HepG2 (cell line): ENCODE results near the gene TACC3. TPM values are rescaled to one million over a fixed set of nuclear protein-coding genes. Genes with fewer than 3 reads are reported as not detected.

Experiments
- ATAC-seq: fragments of 200-7000 bp; cut with Tn5 transposase; 3 replicates; pipeline ENCODE4 v1.9.1; 2020; ENCODE audit warnings: mild to moderate bottlenecking, moderate library complexity
- BruUV-seq: library from RNA; stranded (reverse); fragments of 400-500 nt; replicated peaks from 2 replicates; lab custom pipeline; 2021; lab: Mats Ljungman, UMichigan
- CTCF ChIA-PET: fragments of 300-600 bp; formaldehyde crosslinking; extraction: SDS; loops from one replicate; lab custom pipeline; 2021; ENCODE audit warnings: low total read pairs, inconsistent platforms, low intra/inter-chr PET ratio; lab: Yijun Ruan, JAX
- POLR2A ChIA-PET: fragments of 350-600 bp; sonication (Branson Sonifier 250); formaldehyde crosslinking; loops from one replicate; lab custom pipeline; 2020; ENCODE audit warnings: antibody characterized with exemption, inconsistent platforms; lab: Yijun Ruan, JAX
- DNase-seq: peaks from one replicate; pipeline ENCODE4 v3.0.0-alpha.2; 2015; ENCODE audit warnings: low spot score
- FAIRE-seq: peaks from 3 replicates; lab custom pipeline; 2011; peaks lifted over from hg19 to GRCh38; lab: Jason Lieb, UNC
- H2AFZ ChIP-seq: one replicate; pipeline ENCODE4 v1.6.1; 2011; ENCODE audit warnings: low read length, inconsistent platforms
- H3K27ac ChIP-seq: fragments of 300-600 bp; 3 replicates; pipeline ENCODE4 v1.8.0; 2011; ENCODE audit warnings: mixed run types, mild to moderate bottlenecking, mixed read lengths, low read length, inconsistent platforms; ENCODE audit not compliant: insufficient read depth; ENCODE audit errors: extremely low read length
- H3K27me3 ChIP-seq, 2 experiments: fragments of 200-600 bp in 1 of 2; 2 replicates in 1 of 2; 3 replicates in 1 of 2; pipeline versions ENCODE4 v1.6.0 to v1.8.0; 2011; ENCODE audit warnings: low read length in 2 of 2, mild to moderate bottlenecking in 2 of 2, moderate library complexity in 2 of 2, inconsistent platforms in 1 of 2; ENCODE audit not compliant: insufficient read depth in 2 of 2, control insufficient read depth in 1 of 2
- H3K36me3 ChIP-seq, 2 experiments: fragments of 200-600 bp in 1 of 2; replicated peaks in 1 of 2; 2 replicates in 1 of 2; 3 replicates in 1 of 2; pipeline versions ENCODE4 v1.5.1 to v1.8.0; 2011; ENCODE audit warnings: low read length in 2 of 2, inconsistent platforms in 1 of 2; ENCODE audit not compliant: insufficient read depth in 2 of 2, control insufficient read depth in 1 of 2
- H3K4me1 ChIP-seq: 2 replicates; pipeline ENCODE4 v1.5.1; 2012; ENCODE audit warnings: low read length, inconsistent platforms; ENCODE audit not compliant: insufficient read depth
- H3K4me2 ChIP-seq: 2 replicates; pipeline ENCODE4 v1.6.0; 2011; ENCODE audit warnings: low read depth, low read length, inconsistent platforms
- H3K4me3 ChIP-seq, 3 experiments: fragments of 200-600 bp in 1 of 3; sonication (generic), shearing (Covaris generic) in 1 of 3; replicated peaks in 1 of 3; 2 replicates each; pipeline ENCODE4 v1.5.1; 2011 to 2016; ENCODE audit warnings: low read length in 3 of 3, inconsistent platforms in 2 of 3, low read depth in 2 of 3, mild to moderate bottlenecking in 2 of 3, control low read depth in 1 of 3, mixed read lengths in 1 of 3; ENCODE audit not compliant: insufficient read depth in 1 of 3
- H3K79me2 ChIP-seq: one replicate; pipeline ENCODE4 v1.6.1; 2011; ENCODE audit warnings: low read length, inconsistent platforms; ENCODE audit not compliant: insufficient read depth
- H3K9ac ChIP-seq: 2 replicates; pipeline ENCODE4 v1.6.0; 2011; ENCODE audit warnings: mild to moderate bottlenecking, low read depth, low read length, inconsistent platforms; ENCODE audit not compliant: insufficient read depth
- H3K9me3 ChIP-seq: 2 replicates; pipeline ENCODE4 v1.5.1; 2012; ENCODE audit warnings: mild to moderate bottlenecking, low read length
- H4K20me1 ChIP-seq: 2 replicates; pipeline ENCODE4 v1.6.0; 2011; ENCODE audit warnings: inconsistent platforms, mild to moderate bottlenecking, low read length, moderate library complexity; ENCODE audit not compliant: insufficient read depth
- CBX1 ChIP-seq: IDR thresholded peaks from one replicate; pipeline ENCODE4 v1.6.1; 2016; ENCODE audit warnings: antibody characterized with exemption, low read depth
- CCDC6 ChIP-seq: sonication (generic); formaldehyde crosslinking; IDR thresholded peaks from 2 replicates; pipeline ENCODE4 v1.8.1; 2022; ENCODE audit warnings: mild to moderate bottlenecking, missing genetic modification reagents, moderate library complexity
- HOXA5 ChIP-seq: sonication (generic); formaldehyde crosslinking; IDR thresholded peaks from 2 replicates; pipeline ENCODE4 v1.4.0; 2020; ENCODE audit warnings: missing genetic modification reagents
- KDM5B ChIP-seq: sonication (generic); formaldehyde crosslinking; IDR thresholded peaks from 2 replicates; pipeline ENCODE4 v1.4.0; 2020; ENCODE audit warnings: missing genetic modification reagents, mild to moderate bottlenecking, borderline replicate concordance
- MIXL1 ChIP-seq: IDR thresholded peaks from 2 replicates; pipeline ENCODE4 v1.6.1; 2016
- NFE2L2 ChIP-seq: fragments of 150-350 bp; IDR thresholded peaks from 2 replicates; pipeline ENCODE4 v1.6.1; 2014; ENCODE audit warnings: low read length
- PHF21A ChIP-seq: sonication (generic); formaldehyde crosslinking; IDR thresholded peaks from 2 replicates; pipeline ENCODE4 v1.5.0; 2020; ENCODE audit warnings: mild to moderate bottlenecking, missing genetic modification reagents
- THAP11 ChIP-seq: IDR thresholded peaks from 2 replicates; pipeline ENCODE4 v1.6.1; 2016; ENCODE audit warnings: missing biosample characterization, missing genetic modification reagents
- THYN1 ChIP-seq: sonication (generic); formaldehyde crosslinking; IDR thresholded peaks from 2 replicates; pipeline ENCODE4 v1.8.1; 2023; ENCODE audit warnings: low read depth, mild to moderate bottlenecking, moderate library complexity, missing genetic modification reagents, borderline replicate concordance
- ZNF564 ChIP-seq: sonication (generic); formaldehyde crosslinking; IDR thresholded peaks from 2 replicates; pipeline ENCODE4 v1.8.1; 2023; ENCODE audit warnings: mild to moderate bottlenecking, missing genetic modification reagents
- WGBS: methylation state at CpG from one replicate; pipeline ENCODE4 v1.1.6; 2017; ENCODE audit warnings: low lambda C conversion rate; 5-methylcytosine and 5-hydroxymethylcytosine counted together
- in situ Hi-C: cut with HindIII; loops from 2 replicates; pipeline ENCODE4 v1.10.0; 2017; ENCODE audit warnings: low pct_unique_long_range_greater_than_20kb; ENCODE audit not compliant: extremely low pct_ligation_motif_present
- intact Hi-C: fragments of 100-400 bp; cut with micrococcal nuclease; formaldehyde crosslinking; loops from one replicate; pipeline ENCODE4 v1.10.0; 2022; ENCODE audit not compliant: unreplicated experiment
- polyA plus RNA-seq, 8 experiments: library from polyadenylated mRNA; depleted of rRNA in 3 of 8; stranded (reverse) in 7 of 8; unstranded in 1 of 8; fragments of >200 nt; fragmentation: Illumina TruSeq in 4 of 8; extraction: Trizol in 4 of 8; gene quantifications; 2 replicates each; pipeline versions ENCODE4 v1.2.1 to v1.2.3, GENCODE V29; 2011 to 2016; ENCODE audit warnings: low read depth in 4 of 8, missing spikeins in 1 of 8, mixed read lengths in 1 of 8; ENCODE audit not compliant: insufficient read depth in 1 of 8
- total RNA-seq, 5 experiments: library from RNA; depleted of rRNA; stranded (reverse); fragments of >200 nt; fragmentation: Illumina TruSeq; extraction: Trizol; gene quantifications; 2 replicates each; pipeline ENCODE4 v1.2.3, GENCODE V29; 2016; ENCODE audit warnings: low read depth in 1 of 5
- TF ChIP-seq, protein P1 (sequence below): sonication (generic); formaldehyde crosslinking; IDR thresholded peaks from 2 replicates; pipeline ENCODE4 v1.8.0; 2022; ENCODE audit warnings: mild to moderate bottlenecking, missing genetic modification reagents
- TF ChIP-seq, protein P2 (sequence below): sonication (generic); IDR thresholded peaks from 2 replicates; pipeline ENCODE4 v1.6.1; 2016; ENCODE audit warnings: low read depth, borderline replicate concordance
- TF ChIP-seq, protein P3 (sequence below): sonication (generic); formaldehyde crosslinking; IDR thresholded peaks from 2 replicates; pipeline ENCODE4 v1.4.0; 2020; ENCODE audit warnings: missing genetic modification reagents
- TF ChIP-seq, protein P4 (sequence below): IDR thresholded peaks from 2 replicates; pipeline ENCODE4 v1.6.1; 2016
- TF ChIP-seq, protein P5 (sequence below): IDR thresholded peaks from 2 replicates; pipeline ENCODE4 v1.6.1; 2016; ENCODE audit warnings: mild to moderate bottlenecking

The TACC3 gene
- total and polyA plus RNA-seq, 2 of the 13 experiments (the other 11 are each of a cell fraction or from before 2014, with no cell fraction given) = 20.3 to 21.2 TPM

DNA sequence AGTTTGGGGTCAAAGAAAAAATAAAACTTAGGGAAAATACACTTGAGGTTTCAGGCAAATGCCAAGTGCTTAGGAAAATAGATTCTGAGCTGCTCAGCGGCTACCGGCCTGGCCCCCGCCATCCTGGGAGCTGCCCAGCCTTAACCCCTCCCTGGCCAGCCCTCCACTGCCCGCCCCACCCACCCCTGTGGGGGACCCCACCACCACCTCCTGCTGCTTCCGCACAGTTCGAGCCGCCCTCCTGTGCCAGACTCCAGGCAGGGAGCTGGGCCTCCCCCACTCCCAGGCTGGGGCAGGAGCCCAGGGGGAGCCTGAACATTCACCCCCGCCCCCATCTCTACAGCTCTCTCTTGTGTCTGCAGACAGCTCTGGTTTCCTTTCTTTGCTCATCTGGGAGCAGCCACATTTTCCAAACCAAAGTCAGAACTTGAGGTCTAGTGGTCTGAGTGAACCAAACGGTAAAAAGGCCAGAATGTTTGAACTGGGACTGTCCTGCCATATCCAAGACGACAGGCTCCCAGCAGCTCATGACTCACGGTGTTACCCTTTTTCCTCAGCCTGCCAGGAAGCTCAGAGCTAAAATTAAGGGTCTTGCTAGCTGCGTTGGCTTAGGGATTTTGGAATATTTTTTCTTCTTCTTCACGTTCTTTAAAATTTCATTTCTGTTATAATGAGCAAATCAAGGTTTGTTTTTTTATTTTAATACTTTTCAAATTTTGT lies 67.1 kb downstream of the TACC3 start:
- peaks cover 95% of the 10 kb centered on the region for H3K4me1 ChIP-seq
- H3K4me2 ChIP-seq = peak overlapping the region; percentile 89
- H3K79me2 ChIP-seq = no peaks in the 10 kb centered on the region
- CTCF ChIA-PET = interaction anchor here (3.5 kb wide), 1 partner anchor 22 kb away, joined by 13 read pairs; no protein-coding TSS in a partner anchor
- no peaks in the 10 kb centered on the region for H3K36me3 ChIP-seq
- intact Hi-C loops = no loop called here
- ATAC-seq (no peak), DNase-seq (no peak), FAIRE-seq (no peak)
- in situ Hi-C loops = no loop called here
- BruUV-seq = no TSS peak
- POLR2A ChIA-PET = interaction anchor here (0.6 to 28.6 kb wide), 6 partner anchors 10 to 40 kb away, joined by 3 to 1258 read pairs (median 6); no protein-coding TSS in a partner anchor
- no peaks in the 10 kb centered on the region for H4K20me1 ChIP-seq
- H2AFZ ChIP-seq = no peak overlapping the region
- no peak overlapping the region for H3K9ac ChIP-seq
- peaks cover 8 to 22% of the 10 kb centered on the region in 2 experiments; a peak in 4 of 5 replicates for H3K27me3 ChIP-seq
- 18% methylated on average over 10 of the region's 13 CpGs for WGBS
- peak overlapping the region; percentile 14 to 62 (median 36); a peak in 3 of 6 replicates for H3K4me3 ChIP-seq
- no peak overlapping the region for H3K27ac ChIP-seq
- H3K9me3 ChIP-seq = no peaks in the 10 kb centered on the region
- TF ChIP-seq CCDC6 (CRISPR knock-in tag) (no peak), NFE2L2 (no peak), ZNF564 (CRISPR knock-in tag) (no peak), HOXA5 (CRISPR knock-in tag) (no peak), PHF21A (CRISPR knock-in tag) (peak; percentile 43; the same call in 1 of the 2 replicates), CBX1 (no peak), THAP11 (CRISPR knock-in tag) (no peak), MIXL1 (CRISPR knock-in tag) (no peak), KDM5B (CRISPR knock-in tag) (no peak), THYN1 (CRISPR knock-in tag) (no peak)
- TF ChIP-seq, protein P1, sequence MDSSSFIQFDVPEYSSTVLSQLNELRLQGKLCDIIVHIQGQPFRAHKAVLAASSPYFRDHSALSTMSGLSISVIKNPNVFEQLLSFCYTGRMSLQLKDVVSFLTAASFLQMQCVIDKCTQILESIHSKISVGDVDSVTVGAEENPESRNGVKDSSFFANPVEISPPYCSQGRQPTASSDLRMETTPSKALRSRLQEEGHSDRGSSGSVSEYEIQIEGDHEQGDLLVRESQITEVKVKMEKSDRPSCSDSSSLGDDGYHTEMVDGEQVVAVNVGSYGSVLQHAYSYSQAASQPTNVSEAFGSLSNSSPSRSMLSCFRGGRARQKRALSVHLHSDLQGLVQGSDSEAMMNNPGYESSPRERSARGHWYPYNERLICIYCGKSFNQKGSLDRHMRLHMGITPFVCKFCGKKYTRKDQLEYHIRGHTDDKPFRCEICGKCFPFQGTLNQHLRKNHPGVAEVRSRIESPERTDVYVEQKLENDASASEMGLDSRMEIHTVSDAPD (CRISPR knock-in tag) = no peak
- TF ChIP-seq, protein P2, sequence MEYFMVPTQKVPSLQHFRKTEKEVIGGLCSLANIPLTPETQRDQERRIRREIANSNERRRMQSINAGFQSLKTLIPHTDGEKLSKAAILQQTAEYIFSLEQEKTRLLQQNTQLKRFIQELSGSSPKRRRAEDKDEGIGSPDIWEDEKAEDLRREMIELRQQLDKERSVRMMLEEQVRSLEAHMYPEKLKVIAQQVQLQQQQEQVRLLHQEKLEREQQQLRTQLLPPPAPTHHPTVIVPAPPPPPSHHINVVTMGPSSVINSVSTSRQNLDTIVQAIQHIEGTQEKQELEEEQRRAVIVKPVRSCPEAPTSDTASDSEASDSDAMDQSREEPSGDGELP = no peak
- TF ChIP-seq, protein P3, sequence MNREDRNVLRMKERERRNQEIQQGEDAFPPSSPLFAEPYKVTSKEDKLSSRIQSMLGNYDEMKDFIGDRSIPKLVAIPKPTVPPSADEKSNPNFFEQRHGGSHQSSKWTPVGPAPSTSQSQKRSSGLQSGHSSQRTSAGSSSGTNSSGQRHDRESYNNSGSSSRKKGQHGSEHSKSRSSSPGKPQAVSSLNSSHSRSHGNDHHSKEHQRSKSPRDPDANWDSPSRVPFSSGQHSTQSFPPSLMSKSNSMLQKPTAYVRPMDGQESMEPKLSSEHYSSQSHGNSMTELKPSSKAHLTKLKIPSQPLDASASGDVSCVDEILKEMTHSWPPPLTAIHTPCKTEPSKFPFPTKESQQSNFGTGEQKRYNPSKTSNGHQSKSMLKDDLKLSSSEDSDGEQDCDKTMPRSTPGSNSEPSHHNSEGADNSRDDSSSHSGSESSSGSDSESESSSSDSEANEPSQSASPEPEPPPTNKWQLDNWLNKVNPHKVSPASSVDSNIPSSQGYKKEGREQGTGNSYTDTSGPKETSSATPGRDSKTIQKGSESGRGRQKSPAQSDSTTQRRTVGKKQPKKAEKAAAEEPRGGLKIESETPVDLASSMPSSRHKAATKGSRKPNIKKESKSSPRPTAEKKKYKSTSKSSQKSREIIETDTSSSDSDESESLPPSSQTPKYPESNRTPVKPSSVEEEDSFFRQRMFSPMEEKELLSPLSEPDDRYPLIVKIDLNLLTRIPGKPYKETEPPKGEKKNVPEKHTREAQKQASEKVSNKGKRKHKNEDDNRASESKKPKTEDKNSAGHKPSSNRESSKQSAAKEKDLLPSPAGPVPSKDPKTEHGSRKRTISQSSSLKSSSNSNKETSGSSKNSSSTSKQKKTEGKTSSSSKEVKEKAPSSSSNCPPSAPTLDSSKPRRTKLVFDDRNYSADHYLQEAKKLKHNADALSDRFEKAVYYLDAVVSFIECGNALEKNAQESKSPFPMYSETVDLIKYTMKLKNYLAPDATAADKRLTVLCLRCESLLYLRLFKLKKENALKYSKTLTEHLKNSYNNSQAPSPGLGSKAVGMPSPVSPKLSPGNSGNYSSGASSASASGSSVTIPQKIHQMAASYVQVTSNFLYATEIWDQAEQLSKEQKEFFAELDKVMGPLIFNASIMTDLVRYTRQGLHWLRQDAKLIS (CRISPR knock-in tag) = no peak
- TF ChIP-seq, protein P4, sequence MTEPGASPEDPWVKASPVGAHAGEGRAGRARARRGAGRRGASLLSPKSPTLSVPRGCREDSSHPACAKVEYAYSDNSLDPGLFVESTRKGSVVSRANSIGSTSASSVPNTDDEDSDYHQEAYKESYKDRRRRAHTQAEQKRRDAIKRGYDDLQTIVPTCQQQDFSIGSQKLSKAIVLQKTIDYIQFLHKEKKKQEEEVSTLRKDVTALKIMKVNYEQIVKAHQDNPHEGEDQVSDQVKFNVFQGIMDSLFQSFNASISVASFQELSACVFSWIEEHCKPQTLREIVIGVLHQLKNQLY = no peak
- TF ChIP-seq, protein P5, sequence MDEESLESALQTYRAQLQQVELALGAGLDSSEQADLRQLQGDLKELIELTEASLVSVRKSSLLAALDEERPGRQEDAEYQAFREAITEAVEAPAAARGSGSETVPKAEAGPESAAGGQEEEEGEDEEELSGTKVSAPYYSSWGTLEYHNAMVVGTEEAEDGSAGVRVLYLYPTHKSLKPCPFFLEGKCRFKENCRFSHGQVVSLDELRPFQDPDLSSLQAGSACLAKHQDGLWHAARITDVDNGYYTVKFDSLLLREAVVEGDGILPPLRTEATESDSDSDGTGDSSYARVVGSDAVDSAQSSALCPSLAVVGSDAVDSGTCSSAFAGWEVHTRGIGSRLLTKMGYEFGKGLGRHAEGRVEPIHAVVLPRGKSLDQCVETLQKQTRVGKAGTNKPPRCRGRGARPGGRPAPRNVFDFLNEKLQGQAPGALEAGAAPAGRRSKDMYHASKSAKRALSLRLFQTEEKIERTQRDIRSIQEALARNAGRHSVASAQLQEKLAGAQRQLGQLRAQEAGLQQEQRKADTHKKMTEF (CRISPR knock-in tag) = no peak
